HUES64 (cell line): Measurements from ENCODE around the gene P4HTM.
A peak's percentile ranks its signal among the peaks of the same experiment; 100 is the strongest.
"Not testable (repeated sequence)": the region's sequence is repeated elsewhere in the genome, so short reads cannot be mapped to it uniquely, and the experiment has no call there.

Experiments used
- H3K27ac ChIP-seq: 2 replicates; pipeline ENCODE4 v1.7.0; 2013; ENCODE audit warnings: low read depth, low read length, inconsistent platforms
- H3K27me3 ChIP-seq: 2 replicates; pipeline ENCODE4 v1.6.1; 2013; ENCODE audit warnings: mild to moderate bottlenecking, low read length; ENCODE audit not compliant: insufficient read depth
- H3K36me3 ChIP-seq: 2 replicates; pipeline ENCODE4 v1.6.1; 2013; ENCODE audit warnings: mild to moderate bottlenecking, low read length; ENCODE audit not compliant: insufficient read depth
- H3K4me1 ChIP-seq: 2 replicates; pipeline ENCODE4 v1.6.1; 2013; ENCODE audit warnings: mild to moderate bottlenecking, low read length, moderate library complexity; ENCODE audit not compliant: insufficient read depth
- H3K4me3 ChIP-seq: 2 replicates; pipeline ENCODE4 v1.5.1; 2013; ENCODE audit warnings: mild to moderate bottlenecking, low read length, moderate library complexity
- H3K9ac ChIP-seq: 2 replicates; pipeline ENCODE4 v1.6.1; 2013; ENCODE audit warnings: mild to moderate bottlenecking, low read depth, low read length
- H3K9me3 ChIP-seq: 2 replicates; pipeline ENCODE4 v1.6.1; 2013; ENCODE audit warnings: low read depth, low read length; ENCODE audit not compliant: insufficient read depth
- WGBS: fragments of 150-250, 120-280 bp; methylation state at CpG from one replicate; pipeline ENCODE4 v1.1.7; 2013; ENCODE audit warnings: missing lambda C conversion rate; 5-methylcytosine and 5-hydroxymethylcytosine counted together

The P4HTM gene

GRCh38 chr3:48999085-48999858, 9.2 kb downstream of the P4HTM start:
- WGBS = 80% methylated on average over 8 of the region's 8 CpGs
- H3K9me3 ChIP-seq = no peaks in the 10 kb centered on the region
- no peaks in the 10 kb centered on the region for H3K27me3 ChIP-seq
- no peak overlapping the region for H3K9ac ChIP-seq
- no peak overlapping the region for H3K27ac ChIP-seq
- peaks cover 11% of the 10 kb centered on the region for H3K4me1 ChIP-seq
- no peak overlapping the region for H3K4me3 ChIP-seq
- H3K36me3 ChIP-seq = peaks cover 6% of the 10 kb centered on the region; the same call in 1 of the 2 replicates

GRCh38 chr3:49001155-49001554, 11.1 kb downstream of the P4HTM start:
- Histone ChIP-seq H3K27ac (no peak overlapping the region), H3K36me3 (0 out of 2 replicates have a peak, but pooled peaks cover 6% of the 10 kb centered on the region), H3K9me3 (no peaks in the 10 kb centered on the region), H3K4me3 (no peak overlapping the region), H3K27me3 (no peaks in the 10 kb centered on the region), H3K4me1 (peaks cover 11% of the 10 kb centered on the region), H3K9ac (no peak overlapping the region)
- 92% methylated on average over 6 of the region's 6 CpGs for WGBS

- no peak overlapping the region for H3K27ac ChIP-seq
- peaks cover 11% of the 10 kb centered on the region for H3K4me1 ChIP-seq
- no peak overlapping the region for H3K4me3 ChIP-seq
- WGBS = 90% methylated on average over 16 of the region's 16 CpGs
- no peaks in the 10 kb centered on the region for H3K9me3 ChIP-seq
- H3K27me3 ChIP-seq = no peaks in the 10 kb centered on the region
- H3K36me3 ChIP-seq = peaks cover 4% of the 10 kb centered on the region; the same call in 1 of the 2 replicates
- H3K9ac ChIP-seq = no peak overlapping the region
These were observed 14.6 kb downstream of the P4HTM start for GRCh38 chr3:49004352-49005302.

DNA sequence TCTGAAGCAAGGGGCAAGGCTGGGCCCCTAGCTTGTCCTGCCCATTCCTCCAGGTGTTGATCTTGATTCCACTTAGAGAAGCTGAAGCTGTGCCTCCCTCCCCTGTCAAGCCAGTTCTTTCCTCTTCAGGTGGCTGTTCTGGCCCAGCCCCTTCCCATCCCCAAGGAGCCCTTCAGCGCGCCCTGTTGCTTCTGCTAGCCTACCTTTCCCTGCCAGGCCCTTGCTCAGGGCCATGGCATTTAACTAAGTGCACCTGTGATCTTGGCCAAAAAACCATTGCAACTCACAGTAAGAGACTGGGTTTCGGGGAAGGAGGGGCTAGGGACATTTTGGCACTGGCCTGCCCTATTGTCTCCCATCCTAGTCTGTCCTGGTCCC, 15.3 kb downstream of the P4HTM start:
- H3K4me1 ChIP-seq = 0 out of 2 replicates have a peak, but pooled peaks cover 6% of the 10 kb centered on the region
- H3K36me3 ChIP-seq = peaks cover 5% of the 10 kb centered on the region; the same call in 1 of the 2 replicates
- no peaks in the 10 kb centered on the region for H3K9me3 ChIP-seq
- no peaks in the 10 kb centered on the region for H3K27me3 ChIP-seq
- no peak overlapping the region for H3K4me3 ChIP-seq
- H3K9ac ChIP-seq = no peak overlapping the region
- WGBS = 97% methylated on average over 3 of the region's 3 CpGs
- H3K27ac ChIP-seq = no peak overlapping the region

DNA sequence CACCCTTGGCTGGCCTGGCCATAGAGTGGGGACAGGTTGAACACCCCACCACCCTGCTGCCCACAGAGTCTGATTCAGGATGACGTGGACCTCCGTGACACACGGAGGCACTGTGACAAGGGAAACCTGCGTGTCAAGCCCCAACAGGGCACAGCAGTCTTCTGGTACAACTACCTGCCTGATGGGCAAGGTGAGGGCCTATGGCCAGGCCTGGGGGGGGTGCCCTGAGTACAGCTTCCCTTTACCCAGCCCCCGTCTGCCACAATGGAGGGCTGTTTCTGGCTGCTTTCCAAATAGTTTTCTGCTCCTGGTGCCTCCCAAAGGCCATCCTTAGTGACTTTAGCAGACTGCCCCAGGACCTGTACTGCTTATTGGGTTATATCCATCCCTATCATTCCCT, 16.0 kb downstream of the P4HTM start:
- H3K4me3 ChIP-seq = peak overlapping the region; percentile 96
- no peaks in the 10 kb centered on the region for H3K9me3 ChIP-seq
- no peak overlapping the region for H3K27ac ChIP-seq
- WGBS = 93% methylated on average over 5 of the region's 5 CpGs
- peaks cover 5% of the 10 kb centered on the region; the same call in 1 of the 2 replicates for H3K36me3 ChIP-seq
- 0 out of 2 replicates have a peak, but pooled peaks cover 6% of the 10 kb centered on the region for H3K4me1 ChIP-seq
- no peaks in the 10 kb centered on the region for H3K27me3 ChIP-seq
- H3K9ac ChIP-seq = no peak overlapping the region

- Histone ChIP-seq H3K36me3 (peaks cover 9% of the 10 kb centered on the region), H3K27ac (peak overlapping the region; percentile 100), H3K9ac (peak overlapping the region; percentile 100), H3K4me1 (0 out of 2 replicates have a peak, but pooled peaks cover 6% of the 10 kb centered on the region), H3K9me3 (no peaks in the 10 kb centered on the region), H3K4me3 (peak overlapping the region; percentile 96), H3K27me3 (no peaks in the 10 kb centered on the region)
- WGBS = 4% methylated on average over 32 of the region's 32 CpGs
These were observed 16.5 kb downstream of the P4HTM start for GRCh38 chr3:49006408-49007067.

DNA sequence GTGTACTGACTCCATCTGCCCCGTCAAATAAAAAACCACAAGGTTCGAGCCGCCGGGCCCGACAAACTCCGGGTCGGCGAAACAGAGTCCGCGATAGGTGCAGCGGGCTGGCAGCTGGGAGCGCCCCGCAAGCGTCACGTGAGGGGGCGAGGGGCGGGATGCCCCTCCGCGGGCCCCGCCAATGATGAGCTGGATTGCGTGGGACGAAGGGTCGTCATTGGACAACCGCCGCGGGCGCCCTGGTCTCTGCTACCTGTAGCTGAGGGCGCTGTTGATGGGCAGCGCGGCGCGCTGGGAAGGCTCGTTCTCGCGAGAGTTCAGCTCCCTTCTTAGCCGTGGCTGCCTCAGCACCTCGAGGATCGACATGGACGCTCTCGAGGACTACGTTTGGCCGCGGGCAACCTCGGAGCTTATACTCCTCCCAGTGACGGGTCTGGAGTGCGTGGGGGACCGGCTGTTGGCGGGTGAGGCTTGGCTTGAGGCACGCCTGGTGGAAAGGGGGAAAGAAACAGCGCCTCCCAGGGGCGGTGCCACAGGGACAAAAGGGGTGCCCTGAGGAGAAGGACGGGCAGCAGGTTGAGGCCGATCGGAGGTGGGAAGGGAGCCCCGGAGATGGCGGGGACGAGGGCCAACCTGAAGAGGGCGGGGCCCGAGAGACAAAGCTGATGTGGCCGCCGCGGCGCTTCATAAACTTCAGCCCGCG, 17.2 kb downstream of the P4HTM start, which contains the start of gene WDR6:
Gene WDR6, plus strand, starts transcription at position 324 of the 703 bp plus-strand sequence. Its CDS starts 41 bp downstream, at position 365.
- 0 out of 2 replicates have a peak, but pooled peaks cover 6% of the 10 kb centered on the region for H3K4me1 ChIP-seq
- WGBS = under 1% methylated on average over 65 of the region's 65 CpGs
- H3K9ac ChIP-seq = peak within 1 kb of the TSS; percentile 100
- no peaks in the 10 kb centered on the region for H3K27me3 ChIP-seq
- H3K36me3 ChIP-seq = peaks cover 16% of the 10 kb centered on the region
- peak within 1 kb of the TSS; percentile 96 for H3K4me3 ChIP-seq
- H3K27ac ChIP-seq = peak within 1 kb of the TSS; percentile 100
- H3K9me3 ChIP-seq = no peaks in the 10 kb centered on the region

- Histone ChIP-seq H3K4me1 (0 out of 2 replicates have a peak, but pooled peaks cover 6% of the 10 kb centered on the region), H3K27me3 (no peaks in the 10 kb centered on the region), H3K27ac (peak overlapping the region; percentile 100), H3K9ac (peak overlapping the region; percentile 100), H3K9me3 (no peaks in the 10 kb centered on the region), H3K36me3 (peaks cover 23% of the 10 kb centered on the region), H3K4me3 (peak overlapping the region; percentile 96)
- WGBS = 17% methylated on average over 41 of the region's 41 CpGs
These were observed 17.9 kb downstream of the P4HTM start for GRCh38 chr3:49007771-49008528.

- Histone ChIP-seq H3K36me3 (peaks cover 30% of the 10 kb centered on the region), H3K4me3 (peak overlapping the region; percentile 96)
- WGBS = 96% methylated on average over 5 of the region's 5 CpGs
- not testable (repeated sequence) for H3K4me1 ChIP-seq, H3K9ac ChIP-seq, H3K27ac ChIP-seq, H3K27me3 ChIP-seq, H3K9me3 ChIP-seq
These were observed 18.6 kb downstream of the P4HTM start for GRCh38 chr3:49008627-49009026.

GRCh38 chr3:49009396-49009795, 19.4 kb downstream of the P4HTM start:
- H3K9me3 ChIP-seq = no peaks in the 10 kb centered on the region
- no peaks in the 10 kb centered on the region for H3K27me3 ChIP-seq
- H3K4me3 ChIP-seq = no peak overlapping the region
- H3K4me1 ChIP-seq = 0 out of 2 replicates have a peak, but pooled peaks cover 6% of the 10 kb centered on the region
- WGBS = 94% methylated on average over 3 of the region's 3 CpGs
- no peak overlapping the region for H3K9ac ChIP-seq
- no peak overlapping the region for H3K27ac ChIP-seq
- H3K36me3 ChIP-seq = peaks cover 37% of the 10 kb centered on the region
